Type B pancreatic cell (in vitro differentiated cells): ENCODE results near the gene DELE1. TPM values are rescaled to one million over a fixed set of nuclear protein-coding genes. Genes with fewer than 3 reads are reported as not detected.
A peak's percentile ranks its signal among the peaks of the same experiment; 100 is the strongest.

ENCODE experiments used
- DNase-seq: peaks from one replicate; pipeline ENCODE4 v3.0.0; 2021; ENCODE audit warnings: mixed read lengths; ENCODE audit not compliant: unreplicated experiment; ENCODE audit errors: extremely low spot score
- H3K27ac Mint-ChIP-seq: 2 replicates; pipeline ENCODE4 v1.8.0; 2021; ENCODE audit warnings: mild to moderate bottlenecking, mixed read lengths
- H3K27me3 Mint-ChIP-seq: 2 replicates; pipeline ENCODE4 v1.8.0; 2021; ENCODE audit warnings: mixed read lengths
- H3K36me3 Mint-ChIP-seq: 2 replicates; pipeline ENCODE4 v1.8.0; 2021; ENCODE audit warnings: mixed read lengths
- H3K4me1 Mint-ChIP-seq: one replicate; pipeline ENCODE4 v1.8.0; 2021; ENCODE audit warnings: mixed read lengths; ENCODE audit not compliant: unreplicated experiment
- H3K4me3 Mint-ChIP-seq: 2 replicates; pipeline ENCODE4 v1.8.0; 2021; ENCODE audit warnings: mild to moderate bottlenecking, mixed read lengths
- H3K9me3 Mint-ChIP-seq: 2 replicates; pipeline ENCODE4 v1.8.0; 2021; ENCODE audit warnings: mixed read lengths
- CTCF ChIP-seq: fragments of 200-600 bp; sonication (generic); conservative IDR thresholded peaks from 2 replicates; pipeline ENCODE4 v1.5.0; 2021; ENCODE audit warnings: antibody characterized with exemption, mild to moderate bottlenecking
- long read RNA-seq: library from polyadenylated mRNA; unstranded; transcript quantifications from one replicate; pipeline ENCODE4 v2.0.0, GENCODE V29; 2020
- total RNA-seq: library from RNA; stranded (reverse); gene quantifications from 2 replicates; pipeline ENCODE4 v1.2.1, GENCODE V29; 2021; ENCODE audit warnings: low replicate concordance

DELE1 gene
- 45.7 and 67.9 TPM in 2 replicates for total RNA-seq
- long read RNA-seq, full-length matches to known transcripts = 16 of 79 reads
- long read RNA-seq, partial matches to known transcripts = 37 of 79 reads
- long read RNA-seq, other reads (novel, unspliced or antisense) = 26 of 79 reads

- DNase-seq = peak; percentile 92
- Mint-ChIP-seq H3K27ac (peak within 1 kb of the TSS; percentile 88), H3K27me3 (no peaks in the 10 kb centered on the region)
These were observed at the start of gene DELE1 for GRCh38 chr5:141923448-141924313. Gene DELE1, plus strand, starts transcription at chr5:141923871. Its CDS starts 71 bp downstream, at chr5:141923942.

GRCh38 chr5:141873933-141874261 is 49.8 kb upstream of the DELE1 start:
- Mint-ChIP-seq H3K4me3 (peak overlapping the region; percentile 50), H3K27ac (peak overlapping the region; percentile 33), H3K4me1 (peaks cover 46% of the 10 kb centered on the region), H3K27me3 (peaks cover 74% of the 10 kb centered on the region), H3K36me3 (peaks cover 3% of the 10 kb centered on the region), H3K9me3 (no peaks in the 10 kb centered on the region)
- no peak for TF ChIP-seq CTCF
- DNase-seq = no peak

More at GRCh38 chr5:141923448-141924313, at the start of gene DELE1:
- H3K4me1 Mint-ChIP-seq = peaks cover 9% of the 10 kb centered on the region
- peak within 1 kb of the TSS; percentile 93 for H3K4me3 Mint-ChIP-seq
- H3K9me3 Mint-ChIP-seq = peaks cover 5% of the 10 kb centered on the region
- TF ChIP-seq CTCF = no peak
- peaks cover 17% of the 10 kb centered on the region for H3K36me3 Mint-ChIP-seq

- Mint-ChIP-seq H3K4me3 (peak overlapping the region; percentile 85), H3K36me3 (peaks cover 3% of the 10 kb centered on the region), H3K27me3 (peaks cover 79% of the 10 kb centered on the region), H3K27ac (peak overlapping the region; percentile 33), H3K4me1 (peaks cover 50% of the 10 kb centered on the region), H3K9me3 (no peaks in the 10 kb centered on the region)
- no peak for TF ChIP-seq CTCF
- peak; percentile 60 for DNase-seq
These were observed 49.3 kb upstream of the DELE1 start for GRCh38 chr5:141874262-141874964.

GRCh38 chr5:141875022-141875740 is 48.5 kb upstream of the DELE1 start:
- TF ChIP-seq CTCF = no peak
- Mint-ChIP-seq H3K4me3 (peak overlapping the region; percentile 85), H3K9me3 (no peaks in the 10 kb centered on the region), H3K27ac (peak overlapping the region; percentile 51), H3K27me3 (peaks cover 80% of the 10 kb centered on the region), H3K36me3 (peaks cover 3% of the 10 kb centered on the region), H3K4me1 (peaks cover 44% of the 10 kb centered on the region)
- no peak for DNase-seq
